GM10248 (cell line): Measurements from ENCODE around the gene NPY4R2.
"Not testable (repeated sequence)": the region's sequence is repeated elsewhere in the genome, so short reads cannot be mapped to it uniquely, and the experiment has no call there.

Experiments
- CTCF ChIA-PET: fragments of 300-600 bp; sonication (Branson Sonifier 250); formaldehyde crosslinking; extraction: SDS; loops from one replicate; lab custom pipeline; 2021; ENCODE audit warnings: antibody characterized with exemption; lab: Yijun Ruan, JAX
- POLR2A ChIA-PET: fragments of 350-650 bp; sonication (Branson Sonifier 250); formaldehyde crosslinking; extraction: SDS; loops from one replicate; lab custom pipeline; 2020; ENCODE audit warnings: antibody characterized with exemption; lab: Yijun Ruan, JAX
- DNase-seq: peaks from one replicate; pipeline ENCODE4 v3.0.0; 2012; ENCODE audit errors: extremely low spot score

NPY4R2 gene

GRCh38 chr10:47924628-47925027 is 6.2 kb downstream of the NPY4R2 start:
- POLR2A ChIA-PET, CTCF ChIA-PET: not testable (repeated sequence)

GRCh38 chr10:47927147-47927916 is 8.9 kb downstream of the NPY4R2 start:
- POLR2A ChIA-PET, CTCF ChIA-PET, DNase-seq: not testable (repeated sequence)

More at GRCh38 chr10:47924628-47925027, 6.2 kb downstream of the NPY4R2 start:
- not testable (repeated sequence) for DNase-seq

GRCh38 chr10:47928225-47928624 is 9.8 kb downstream of the NPY4R2 start:
- DNase-seq, CTCF ChIA-PET, POLR2A ChIA-PET: not testable (repeated sequence)

DNA sequence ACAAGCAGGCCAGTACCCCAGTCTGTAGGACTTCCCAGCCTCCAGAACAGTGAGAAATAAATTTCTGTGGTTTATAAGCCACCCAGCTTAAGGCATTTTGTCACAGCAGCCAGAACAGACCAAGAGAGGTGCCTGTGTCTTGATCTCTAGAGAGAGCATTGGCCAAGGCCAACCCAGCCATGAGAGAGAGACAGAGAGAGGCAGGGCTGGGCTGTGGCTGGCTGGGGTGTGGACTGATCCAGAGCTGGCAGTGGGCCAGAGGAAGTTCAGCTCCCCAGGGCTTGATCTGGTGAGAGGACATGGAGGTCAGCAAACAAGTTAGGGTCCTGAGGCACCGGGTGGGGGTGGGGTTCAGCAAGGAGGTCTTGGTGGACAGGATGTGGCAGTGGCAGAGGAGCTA is 14.4 kb downstream of the NPY4R2 start:
- DNase-seq, POLR2A ChIA-PET, CTCF ChIA-PET: not testable (repeated sequence)

- CTCF ChIA-PET, DNase-seq, POLR2A ChIA-PET: not testable (repeated sequence)
Observed at GRCh38 chr10:47933462-47933861, 15.0 kb downstream of the NPY4R2 start.

GRCh38 chr10:47936772-47937228 is 18.3 kb downstream of the NPY4R2 start:
- CTCF ChIA-PET, POLR2A ChIA-PET, DNase-seq: not testable (repeated sequence)

DNA sequence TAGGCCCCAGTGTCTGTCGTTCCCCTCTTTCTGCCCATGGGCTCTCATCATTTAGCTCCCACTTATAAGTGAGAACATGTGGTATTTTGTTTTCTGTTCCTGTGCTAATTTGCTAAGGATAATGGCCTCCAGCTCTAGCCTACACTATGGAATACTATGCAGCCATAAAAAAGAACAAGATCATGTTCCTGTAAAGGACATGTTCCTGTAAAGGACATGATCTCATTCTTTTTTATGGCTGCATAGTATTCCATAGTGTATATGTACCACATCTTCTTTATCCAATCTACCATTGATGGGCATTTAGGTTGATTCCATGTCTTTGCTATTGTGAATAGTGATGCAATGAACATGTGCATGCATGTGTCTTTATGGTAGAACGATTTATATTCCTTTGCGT is 19.2 kb downstream of the NPY4R2 start:
- CTCF ChIA-PET, POLR2A ChIA-PET, DNase-seq: not testable (repeated sequence)

DNA sequence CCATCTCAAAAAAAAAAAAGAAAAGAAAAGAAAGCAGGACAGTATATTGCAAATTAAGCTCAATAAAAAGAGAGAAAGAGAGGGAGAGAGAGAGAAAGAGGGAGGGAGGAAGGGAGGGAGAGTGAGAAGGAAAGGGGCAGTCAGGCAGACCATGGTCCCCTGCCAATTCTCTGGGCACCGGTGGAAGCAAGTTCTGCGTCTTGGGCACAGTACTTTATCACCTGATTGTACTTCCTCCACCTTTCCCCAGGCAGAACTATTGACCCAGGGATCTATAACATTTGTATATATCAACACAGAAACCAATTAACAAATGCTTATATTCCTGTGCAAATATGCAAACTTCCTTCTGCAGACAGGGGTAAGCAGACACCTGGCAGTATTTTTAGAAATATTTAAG is 22.4 kb downstream of the NPY4R2 start:
- DNase-seq, CTCF ChIA-PET, POLR2A ChIA-PET: not testable (repeated sequence)

- DNase-seq, CTCF ChIA-PET, POLR2A ChIA-PET: not testable (repeated sequence)
Observed at GRCh38 chr10:47941379-47941778, 22.9 kb downstream of the NPY4R2 start.

- POLR2A ChIA-PET, CTCF ChIA-PET, DNase-seq: not testable (repeated sequence)
Observed at GRCh38 chr10:47942351-47943019, 24.0 kb downstream of the NPY4R2 start.

- CTCF ChIA-PET, DNase-seq, POLR2A ChIA-PET: not testable (repeated sequence)
Observed at GRCh38 chr10:47943328-47943727, 24.9 kb downstream of the NPY4R2 start.

- POLR2A ChIA-PET, DNase-seq, CTCF ChIA-PET: not testable (repeated sequence)
Observed at GRCh38 chr10:47947424-47947823, 29.0 kb downstream of the NPY4R2 start.

DNA sequence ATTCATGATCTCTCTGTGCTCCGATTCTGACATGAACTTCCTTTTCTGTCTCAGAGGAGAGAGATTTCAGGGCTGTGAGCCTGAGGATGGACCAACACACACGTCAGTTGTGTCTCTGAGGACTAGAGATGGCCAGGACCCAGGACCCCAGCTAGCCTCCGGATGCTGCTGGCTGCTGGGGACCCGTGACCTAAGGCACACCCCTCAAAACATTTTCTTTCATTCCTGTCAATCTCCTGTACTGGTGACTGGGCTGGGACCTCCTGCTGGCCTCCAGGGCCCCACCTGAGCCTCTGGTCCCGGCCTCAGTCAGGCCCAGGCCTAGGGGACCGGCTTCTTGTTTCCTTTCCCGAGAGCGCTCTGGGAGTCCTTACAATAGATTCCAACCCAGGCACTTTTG is 38.7 kb downstream of the NPY4R2 start:
- CTCF ChIA-PET, POLR2A ChIA-PET: not testable (repeated sequence)

GRCh38 chr10:47959677-47960076 is 41.2 kb downstream of the NPY4R2 start:
- CTCF ChIA-PET, POLR2A ChIA-PET, DNase-seq: not testable (repeated sequence)

More for the DNA sequence above, 38.7 kb downstream of the NPY4R2 start:
- DNase-seq, result not testable (repeated sequence)

- DNase-seq, CTCF ChIA-PET, POLR2A ChIA-PET: not testable (repeated sequence)
Observed at GRCh38 chr10:47960699-47961098, 42.2 kb downstream of the NPY4R2 start.

DNA sequence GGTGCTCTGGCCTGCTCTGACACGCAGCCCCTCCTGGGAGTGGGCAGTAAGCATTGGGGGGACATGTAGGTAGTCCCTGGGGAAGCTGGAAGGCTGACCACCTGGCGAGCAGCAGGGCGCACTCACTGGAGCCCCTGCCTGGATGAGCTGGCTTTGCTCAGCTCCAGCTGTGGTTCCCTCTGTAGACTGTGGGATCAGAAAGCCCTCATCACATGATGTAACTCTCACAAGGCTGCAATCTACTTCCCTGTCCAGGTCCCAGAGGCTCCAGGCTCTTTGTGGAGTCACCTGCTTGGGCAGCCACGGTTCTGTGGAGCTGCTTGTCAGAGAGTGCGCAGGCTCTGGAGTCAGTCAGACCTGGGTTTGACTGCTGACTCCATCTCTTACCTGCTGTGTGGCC is 44.3 kb downstream of the NPY4R2 start:
- POLR2A ChIA-PET, DNase-seq, CTCF ChIA-PET: not testable (repeated sequence)

GRCh38 chr10:47964280-47965063 is 46.0 kb downstream of the NPY4R2 start:
- CTCF ChIA-PET, DNase-seq: not testable (repeated sequence)

GRCh38 chr10:47968988-47969387 is 50.5 kb downstream of the NPY4R2 start:
- POLR2A ChIA-PET, DNase-seq: not testable (repeated sequence)

More at GRCh38 chr10:47964280-47965063, 46.0 kb downstream of the NPY4R2 start:
- POLR2A ChIA-PET, result not testable (repeated sequence)

More at GRCh38 chr10:47968988-47969387, 50.5 kb downstream of the NPY4R2 start:
- CTCF ChIA-PET, result not testable (repeated sequence)
